Heart right ventricle (tissue), 16 donors: Measurements from ENCODE around the gene ZBTB39. TPM values are rescaled to one million over a fixed set of nuclear protein-coding genes. Genes with fewer than 3 reads are reported as not detected.

ENCODE experiments used
- ATAC-seq, 8 donors: fragments of 200-7000 bp; cut with Tn5 transposase; one replicate each; pipeline ENCODE4 v1.9.1; 2020; ENCODE audit warnings: mild to moderate bottlenecking in 8 of 8, moderate library complexity in 8 of 8, moderate number of reproducible peaks in 1 of 8
- DNase-seq, 2 donors: peaks; one replicate each; pipeline ENCODE4 v3.0.0-alpha.2; 2020
- H3K27ac ChIP-seq, 10 donors: fragments of 200-600 bp; sonication (generic) in 2 of 10; one replicate each; pipeline versions ENCODE4 v1.5.0 to v1.8.0; 2020 to 2022; ENCODE audit warnings: mild to moderate bottlenecking in 3 of 10
- H3K27me3 ChIP-seq, 7 donors: fragments of 200-600 bp; one replicate each; pipeline ENCODE4 v1.8.0; 2021 to 2022; ENCODE audit warnings: mild to moderate bottlenecking in 2 of 7
- H3K36me3 ChIP-seq, 9 donors: fragments of 200-600 bp; sonication (generic) in 1 of 9; one replicate each; pipeline versions ENCODE4 v1.5.0 to v1.8.0; 2020 to 2022; ENCODE audit warnings: mild to moderate bottlenecking in 2 of 9
- H3K4me1 ChIP-seq, 9 donors: fragments of 200-600 bp; sonication (generic) in 1 of 9; one replicate each; pipeline versions ENCODE4 v1.5.0 to v1.8.0; 2020 to 2022; ENCODE audit warnings: mild to moderate bottlenecking in 4 of 9
- H3K4me3 ChIP-seq, 10 donors: fragments of 200-600 bp; sonication (generic) in 2 of 10; one replicate each; pipeline versions ENCODE4 v1.5.0 to v1.8.0; 2020 to 2022; ENCODE audit warnings: mild to moderate bottlenecking in 7 of 10, moderate library complexity in 2 of 10
- H3K9me3 ChIP-seq, 11 donors: fragments of 200-600 bp in 10 of 11; sonication (generic) in 2 of 11; one replicate each; pipeline versions ENCODE4 v1.5.0 to v1.8.0; 2013 to 2022; ENCODE audit warnings: mild to moderate bottlenecking in 2 of 11, control low read depth in 1 of 11, moderate library complexity in 1 of 11
- WGBS, 2 donors: extraction: QIAGEN DNeasy Blood & Tissue Kit; methylation state at CpG; one replicate each; pipeline ENCODE4 v1.1.7; 2013; ENCODE audit warnings: inconsistent platforms in 1 of 2; 5-methylcytosine and 5-hydroxymethylcytosine counted together
- intact Hi-C, 10 donors: fragments of 100-400 bp; cut with DNase I; formaldehyde crosslinking; loops; one replicate each; pipeline versions ENCODE4 v1.11.1 to v1.14.2; 2022
- polyA plus RNA-seq, 2 donors: library from polyadenylated mRNA; stranded (reverse); fragments of 200-250 nt; gene quantifications; one replicate each; pipeline ENCODE4 v1.2.3, GENCODE V29; 2013
- total RNA-seq, 10 donors: library from RNA; stranded (reverse); fragmentation: NEBNext Ultra II Directional in 3 of 10; extraction: Animal tissue kit (Norgen Biotek cat#: 25700) in 3 of 10; gene quantifications; one replicate each; pipeline versions ENCODE4 v1.2.1 to v1.2.4, GENCODE V29; 2021 to 2023
- TF ChIP-seq, protein P1 (sequence below), 9 donors: fragments of 200-600 bp; sonication (generic) in 2 of 9; IDR thresholded peaks; one replicate each; pipeline versions ENCODE4 v1.5.0 to v1.8.0; 2021 to 2022; ENCODE audit warnings: antibody characterized with exemption in 9 of 9, mild to moderate bottlenecking in 5 of 9, moderate library complexity in 1 of 9
- donor health status: Arrhythmogenic right ventricular cardiomyopathy.
- donor health status: ischemic (EF 13 %, LVEDD 7.1; RV severe dilation, severe dysfunction).
- donor health status: healthy with polysubstance abuse.
- donor health status: DM: no; HTN: yes; CAD: no.
- donor health status: DM: no; HTN: no; CAD: no.
- donor health status: ischemic (EF 25% LVEDD 6.9; RV normal size, moderate dysfunction).
- donor health status: ischemic (EF 25% LVEDD 5.7; RV mildly dilated, moderate dysfunction).
- donor health status: healthy.
- donor health status: DM: yes; HTN: yes; CAD: no.
- donor health status: Ischemic cardiomyopathy.
- donor health status: ischemic (EF 35%, LVEDD 5.7; RV mildly dilated, moderate dysfunction).
- donor health status: nonischemic (EF 11% LVEDD 7.7; RV severe dilation, severe dysfunction).
- donor health status: DM: yes; HTN: yes; CAD: no.
- donor health status: PGD.
- donor health status: ischemic (EF 29% LVEDD 5.4; RV normal size, mild dysfunction).
- donor health status: nonischemic (EF 23%, LVEDD 6.1; RV moderate dilation, normal function).

ZBTB39 gene
- total and polyA plus RNA-seq, 12 donors: 1.2 to 4.3 (median 3.4) TPM

DNA sequence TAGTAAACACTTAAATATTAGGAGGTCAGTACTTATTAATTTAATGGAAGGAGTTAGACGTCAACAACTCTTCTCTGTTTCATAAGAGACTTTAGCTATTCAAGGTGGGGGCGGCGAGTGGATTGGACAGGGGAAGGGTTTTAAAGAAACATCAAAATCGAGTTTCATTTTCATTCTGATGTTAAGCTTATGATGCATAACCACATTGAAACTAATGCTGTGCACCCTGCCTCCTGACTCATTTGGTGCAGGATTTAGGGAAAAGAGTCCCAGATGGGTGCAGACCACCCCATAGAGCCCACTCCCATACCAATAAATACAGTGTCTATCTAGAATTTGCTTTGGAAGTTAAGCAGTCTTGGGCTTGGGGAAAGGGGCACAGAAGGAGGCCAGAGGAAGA, 7.4 kb downstream of the ZBTB39 start:
- intact Hi-C loops: no loop called here
- H3K4me3 ChIP-seq: no peak overlapping the region
- H3K4me1 ChIP-seq: peaks cover 0 to 26% (median 14%) of the 10 kb centered on the region in 9 donors
- DNase-seq (no peak), ATAC-seq (no peak)
- H3K27me3 ChIP-seq: no peaks in the 10 kb centered on the region
- no peaks in the 10 kb centered on the region for H3K9me3 ChIP-seq
- 74 to 83% methylated on average over 4 of the region's 4 CpGs for WGBS, 2 donors
- peaks cover 0 to 72% (median 24%) of the 10 kb centered on the region in 9 donors for H3K36me3 ChIP-seq
- TF ChIP-seq, protein P1, sequence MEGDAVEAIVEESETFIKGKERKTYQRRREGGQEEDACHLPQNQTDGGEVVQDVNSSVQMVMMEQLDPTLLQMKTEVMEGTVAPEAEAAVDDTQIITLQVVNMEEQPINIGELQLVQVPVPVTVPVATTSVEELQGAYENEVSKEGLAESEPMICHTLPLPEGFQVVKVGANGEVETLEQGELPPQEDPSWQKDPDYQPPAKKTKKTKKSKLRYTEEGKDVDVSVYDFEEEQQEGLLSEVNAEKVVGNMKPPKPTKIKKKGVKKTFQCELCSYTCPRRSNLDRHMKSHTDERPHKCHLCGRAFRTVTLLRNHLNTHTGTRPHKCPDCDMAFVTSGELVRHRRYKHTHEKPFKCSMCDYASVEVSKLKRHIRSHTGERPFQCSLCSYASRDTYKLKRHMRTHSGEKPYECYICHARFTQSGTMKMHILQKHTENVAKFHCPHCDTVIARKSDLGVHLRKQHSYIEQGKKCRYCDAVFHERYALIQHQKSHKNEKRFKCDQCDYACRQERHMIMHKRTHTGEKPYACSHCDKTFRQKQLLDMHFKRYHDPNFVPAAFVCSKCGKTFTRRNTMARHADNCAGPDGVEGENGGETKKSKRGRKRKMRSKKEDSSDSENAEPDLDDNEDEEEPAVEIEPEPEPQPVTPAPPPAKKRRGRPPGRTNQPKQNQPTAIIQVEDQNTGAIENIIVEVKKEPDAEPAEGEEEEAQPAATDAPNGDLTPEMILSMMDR (IDR thresholded peaks at IDR 0.05): no peak
- H3K27ac ChIP-seq: no peak overlapping the region

DNA sequence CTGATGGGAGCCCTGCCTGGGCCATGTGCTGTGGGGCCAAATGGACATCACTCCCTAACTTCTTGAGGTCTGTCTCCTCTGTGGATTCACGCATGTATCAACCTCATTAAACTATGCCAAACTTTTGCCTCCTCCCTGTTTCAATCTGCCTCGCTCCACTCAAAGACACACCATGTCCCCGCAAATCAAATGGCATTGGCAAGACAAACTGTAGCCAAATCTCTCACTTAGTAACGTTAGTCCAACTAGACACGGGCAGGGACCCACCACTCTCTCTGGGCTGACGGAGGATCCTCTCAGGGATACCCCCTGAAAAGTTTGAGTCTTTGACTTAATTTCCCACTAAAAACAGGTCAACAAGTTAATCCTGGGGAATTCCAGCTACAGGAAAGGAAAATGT, 8.0 kb downstream of the ZBTB39 start:
- TF ChIP-seq, protein P1 (IDR thresholded peaks at IDR 0.05): no peak
- no peak overlapping the region for H3K4me3 ChIP-seq
- WGBS, 2 donors: 86 to 90% methylated on average over 6 of the region's 6 CpGs
- ATAC-seq (no peak), DNase-seq (no peak)
- H3K27ac ChIP-seq: no peak overlapping the region
- H3K9me3 ChIP-seq: no peaks in the 10 kb centered on the region
- peaks cover 0 to 65% (median 18%) of the 10 kb centered on the region in 9 donors for H3K36me3 ChIP-seq
- no peaks in the 10 kb centered on the region for H3K27me3 ChIP-seq
- intact Hi-C loops: no loop called here
- peaks cover 0 to 26% (median 14%) of the 10 kb centered on the region in 9 donors for H3K4me1 ChIP-seq

DNA sequence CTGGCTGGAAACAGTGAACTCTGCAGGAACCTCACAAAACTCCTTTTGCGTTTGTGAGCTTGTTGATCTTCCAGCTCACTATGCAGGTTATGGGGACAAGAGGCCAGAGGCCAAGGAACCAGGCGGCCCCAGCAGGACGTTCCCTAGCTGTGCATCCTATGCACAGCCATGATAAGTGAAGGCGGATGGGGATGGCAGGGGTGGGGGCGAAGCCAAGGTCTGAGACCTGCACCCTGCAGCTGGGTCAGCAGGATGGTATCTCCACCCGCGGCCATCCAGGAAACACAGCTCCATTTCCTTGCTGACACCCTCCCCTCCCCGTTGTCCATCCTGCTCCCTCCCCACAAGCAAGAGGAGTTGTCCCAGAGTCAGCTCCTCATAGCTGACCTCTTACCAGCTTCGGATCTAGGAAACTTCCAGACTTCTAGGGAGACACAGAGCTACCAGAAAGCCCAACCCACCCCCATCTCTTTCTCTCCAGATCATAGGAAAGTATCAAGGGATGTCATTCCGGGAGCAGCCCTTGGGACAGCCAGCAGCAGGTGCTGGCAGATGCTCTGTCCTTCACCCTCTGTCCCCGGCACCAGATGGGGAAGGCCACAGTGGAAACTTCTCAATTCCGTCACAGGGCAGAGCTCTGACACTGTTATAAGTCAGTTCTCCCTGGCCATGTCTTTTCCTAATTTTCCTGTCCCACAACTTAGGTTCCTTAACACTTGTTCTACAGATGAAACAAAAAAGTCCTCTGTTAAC, 9.4 kb downstream of the ZBTB39 start:
- peaks cover 0 to 27% (median 16%) of the 10 kb centered on the region in 9 donors for H3K4me1 ChIP-seq
- no peaks in the 10 kb centered on the region for H3K27me3 ChIP-seq
- DNase-seq (no peak), ATAC-seq (peak in 2 of 8 donors; percentile 8 to 33)
- no peak overlapping the region for H3K4me3 ChIP-seq
- no peaks in the 10 kb centered on the region for H3K9me3 ChIP-seq
- WGBS, 2 donors: 66 to 70% methylated on average over 12 of the region's 12 CpGs
- peaks cover 0 to 52% (median 5%) of the 10 kb centered on the region in 9 donors for H3K36me3 ChIP-seq
- no peak overlapping the region for H3K27ac ChIP-seq
- intact Hi-C loops: no loop called here
- TF ChIP-seq, protein P1 (IDR thresholded peaks at IDR 0.05): no peak

DNA sequence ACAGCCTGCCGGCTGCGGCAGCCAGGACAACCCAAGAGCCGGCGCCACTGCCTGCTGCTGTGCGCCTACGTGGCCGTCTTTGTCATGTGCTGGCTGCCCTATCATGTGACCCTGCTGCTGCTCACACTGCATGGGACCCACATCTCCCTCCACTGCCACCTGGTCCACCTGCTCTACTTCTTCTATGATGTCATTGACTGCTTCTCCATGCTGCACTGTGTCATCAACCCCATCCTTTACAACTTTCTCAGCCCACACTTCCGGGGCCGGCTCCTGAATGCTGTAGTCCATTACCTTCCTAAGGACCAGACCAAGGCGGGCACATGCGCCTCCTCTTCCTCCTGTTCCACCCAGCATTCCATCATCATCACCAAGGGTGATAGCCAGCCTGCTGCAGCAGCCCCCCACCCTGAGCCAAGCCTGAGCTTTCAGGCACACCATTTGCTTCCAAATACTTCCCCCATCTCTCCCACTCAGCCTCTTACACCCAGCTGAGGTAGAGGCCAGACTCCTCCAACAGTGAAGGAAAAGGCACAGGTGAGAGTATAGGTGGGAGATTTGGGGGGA, 10.3 kb downstream of the ZBTB39 start:
- H3K4me1 ChIP-seq: peaks cover 0 to 27% (median 14%) of the 10 kb centered on the region in 9 donors
- WGBS, 2 donors: 92 to 94% methylated on average over 11 of the region's 11 CpGs
- no peaks in the 10 kb centered on the region for H3K27me3 ChIP-seq
- peaks cover 0 to 42% (median 3%) of the 10 kb centered on the region in 9 donors for H3K36me3 ChIP-seq
- no peak overlapping the region for H3K27ac ChIP-seq
- intact Hi-C loops: no loop called here
- ATAC-seq: no peak
- TF ChIP-seq, protein P1 (IDR thresholded peaks at IDR 0.05): no peak
- no peaks in the 10 kb centered on the region for H3K9me3 ChIP-seq
- no peak overlapping the region for H3K4me3 ChIP-seq
- DNase-seq: no peak
